T-helper 9 cell (primary cell): ENCODE results near the gene ANO4.
"Not testable (repeated sequence)": the region's sequence is repeated elsewhere in the genome, so short reads cannot be mapped to it uniquely, and the experiment has no call there.

Experiments used
- DNase-seq: peaks from one replicate; pipeline ENCODE4 v3.0.0-alpha.2; 2020

ANO4 gene

DNA sequence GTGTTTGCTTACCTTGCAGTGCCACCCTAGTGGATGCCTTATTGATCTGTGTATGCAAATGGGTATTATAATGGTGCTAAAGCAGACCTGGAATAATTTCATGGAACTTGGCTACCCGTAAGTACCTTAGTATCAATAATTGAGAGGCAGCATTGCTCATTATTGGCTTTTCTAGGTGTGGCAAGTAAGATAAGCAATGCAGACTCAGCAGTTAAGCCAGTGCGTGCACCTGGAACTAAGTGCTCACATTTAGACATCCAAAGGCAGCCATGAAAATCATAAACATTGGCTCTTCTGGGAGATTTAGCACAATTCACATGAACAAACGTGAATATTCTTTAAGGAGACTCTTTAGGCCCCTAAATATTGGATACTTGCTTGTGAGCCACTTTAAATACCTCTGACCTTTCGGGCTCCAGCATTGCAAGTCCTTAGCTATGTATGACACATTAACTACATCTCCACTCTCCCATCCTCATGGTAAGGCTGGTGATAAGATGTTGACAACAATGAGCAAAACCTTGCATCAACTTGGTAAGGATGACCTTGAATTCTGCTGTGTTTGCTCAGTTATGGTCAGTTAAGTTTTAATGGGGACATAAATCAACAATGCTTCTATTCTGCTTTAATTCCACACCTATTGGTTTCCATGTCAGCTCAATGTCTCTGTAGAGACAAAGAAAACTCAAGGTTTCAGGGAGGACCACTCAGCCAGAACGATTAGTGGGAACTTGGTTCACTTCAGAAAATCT, 303.4 kb downstream of the ANO4 start:
- DNase-seq = no peak

DNA sequence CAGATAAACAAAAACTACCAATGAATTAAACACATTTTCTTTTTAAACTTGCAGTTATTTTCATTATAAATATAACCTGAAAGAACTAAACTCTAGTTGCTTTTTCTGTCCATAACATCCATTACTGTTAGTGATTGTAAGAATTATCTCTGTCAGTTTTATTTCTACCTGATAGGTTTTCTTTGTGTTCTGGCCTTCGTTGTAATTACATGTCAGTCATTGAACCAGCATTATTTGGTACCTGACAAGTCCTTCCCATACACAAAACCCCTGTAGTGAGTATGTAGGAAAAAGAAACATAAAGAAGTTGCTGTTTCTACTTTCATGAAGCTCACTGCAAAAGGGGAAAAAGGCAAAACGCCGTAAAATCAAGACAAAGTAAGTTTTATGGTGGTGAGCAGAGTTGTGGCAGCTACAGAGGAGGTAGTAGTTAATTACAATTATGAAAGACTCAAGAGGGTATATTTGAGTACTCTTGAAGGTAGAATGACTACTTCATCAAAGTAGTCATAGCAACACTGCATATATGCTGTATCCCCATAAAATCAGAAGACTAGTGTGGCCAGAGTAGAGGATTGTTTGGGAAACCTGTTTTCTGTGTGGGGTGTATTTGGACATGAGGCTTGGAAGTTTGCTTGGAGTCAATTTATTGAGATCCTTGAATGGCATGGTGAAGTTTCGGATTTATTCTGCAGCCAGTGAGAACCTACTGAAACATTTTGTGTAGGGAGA, 312.6 kb downstream of the ANO4 start:
- no peak for DNase-seq

DNA sequence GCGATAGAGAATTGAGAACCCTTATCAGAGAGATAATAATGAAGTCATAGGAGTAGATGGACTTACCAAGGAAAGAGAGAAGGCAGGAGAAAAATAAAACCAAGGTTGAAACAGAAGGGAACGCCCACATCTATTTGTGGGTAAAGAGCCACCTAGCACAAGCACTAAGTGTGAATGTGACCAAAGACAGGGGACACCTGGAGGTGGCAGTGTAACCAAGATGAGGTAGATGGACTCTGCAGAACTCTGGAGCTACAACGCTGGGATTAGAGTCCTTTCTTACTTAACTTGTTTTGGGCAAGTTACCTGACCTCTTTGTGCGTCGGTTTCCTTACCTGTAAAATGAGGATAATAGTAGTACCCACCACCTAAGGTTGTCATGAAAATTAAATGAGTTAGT, 313.6 kb downstream of the ANO4 start:
- no peak for DNase-seq

DNA sequence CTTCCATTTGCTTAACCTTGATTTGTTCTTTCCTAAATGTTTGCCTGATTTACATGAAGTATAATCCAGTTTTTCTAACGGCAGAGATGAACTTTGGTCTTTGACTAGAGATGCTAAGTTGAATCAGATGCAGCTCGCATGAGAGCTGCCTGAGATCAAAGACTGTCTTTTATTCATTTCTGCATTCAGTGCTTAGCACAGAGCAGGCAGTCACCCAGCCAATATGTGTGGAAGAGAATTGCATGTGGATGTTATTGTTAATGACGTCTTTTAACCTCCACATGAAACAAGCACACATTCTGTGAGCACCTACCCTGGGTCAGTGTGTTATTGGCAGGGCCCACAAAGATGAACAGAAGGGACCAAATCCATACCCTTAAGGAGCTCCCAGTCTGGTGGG, 316.3 kb downstream of the ANO4 start:
- no peak for DNase-seq

DNA sequence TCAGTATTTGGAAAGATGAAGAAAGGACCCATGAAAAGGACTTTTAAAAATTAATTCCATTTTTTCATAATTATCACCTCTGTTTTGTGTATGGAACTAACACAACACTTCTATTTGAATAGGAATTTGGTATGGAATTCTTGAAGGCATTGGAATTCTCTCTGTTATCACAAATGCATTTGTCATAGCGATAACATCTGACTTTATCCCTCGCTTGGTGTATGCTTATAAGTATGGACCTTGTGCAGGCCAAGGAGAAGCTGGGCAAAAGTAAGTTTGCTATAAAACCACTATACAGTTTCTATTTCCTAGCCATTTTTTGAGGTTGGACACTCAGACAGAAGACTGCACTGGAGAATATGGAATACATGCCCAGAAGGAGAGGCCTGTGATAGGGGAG, 316.9 kb downstream of the ANO4 start:
- no peak for DNase-seq

DNA sequence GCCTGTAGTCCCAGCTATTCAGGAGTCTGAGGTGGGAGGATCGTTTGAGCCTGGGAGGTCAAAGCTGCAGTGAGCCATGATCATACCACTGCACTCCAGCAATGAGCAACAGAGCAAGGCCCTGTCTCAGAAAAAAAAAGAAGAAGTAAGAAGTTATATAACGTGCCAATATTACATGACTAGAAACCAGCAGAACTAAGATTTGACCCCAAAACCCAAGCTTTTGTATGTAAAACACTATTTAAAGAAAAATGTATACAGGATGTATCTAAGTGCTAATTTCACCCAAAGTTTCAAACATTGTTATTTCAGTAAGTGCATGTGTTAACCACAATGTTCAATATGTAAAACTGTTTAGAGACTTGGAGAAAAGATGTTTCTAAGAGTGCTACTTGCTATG, 320.8 kb downstream of the ANO4 start:
- no peak for DNase-seq

DNA sequence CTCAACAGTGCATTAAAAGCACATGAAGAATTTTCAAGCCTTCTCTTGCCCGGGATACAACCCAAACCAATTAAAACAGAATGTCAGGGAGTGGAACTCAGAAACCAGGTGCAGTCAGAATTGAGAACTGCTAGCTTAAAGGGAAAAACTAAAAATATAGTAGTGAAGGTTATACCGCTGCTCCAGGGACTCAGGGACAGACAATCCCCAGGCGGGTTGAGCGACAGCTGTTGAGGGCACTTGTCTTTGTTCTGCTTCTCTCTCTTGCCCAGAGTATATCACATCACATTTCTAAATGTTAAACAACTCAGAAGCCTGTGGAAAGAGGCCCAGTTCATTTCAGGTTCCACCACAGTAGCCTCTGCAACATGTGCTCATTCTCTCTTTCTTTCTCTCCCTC, 322.3 kb downstream of the ANO4 start:
- DNase-seq = no peak

DNA sequence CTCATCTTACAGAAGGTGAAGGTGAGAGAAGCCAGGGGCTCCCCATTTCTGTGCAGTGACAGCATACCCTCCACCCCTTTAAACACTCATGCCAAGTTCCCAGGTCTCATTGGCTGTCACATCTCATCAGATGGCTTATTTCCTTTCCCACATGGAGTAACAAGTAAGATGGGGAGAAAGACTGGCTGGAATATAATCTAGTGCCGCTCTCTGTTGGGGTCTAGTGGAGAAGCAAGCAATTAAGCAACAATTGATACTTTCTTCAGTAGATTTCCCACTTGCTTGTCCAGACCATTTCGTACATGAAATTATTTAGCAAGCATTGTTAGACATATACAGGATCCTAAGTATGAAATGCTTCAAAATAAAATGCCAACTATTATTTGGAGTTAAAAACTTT, 323.3 kb downstream of the ANO4 start:
- DNase-seq = no peak

DNA sequence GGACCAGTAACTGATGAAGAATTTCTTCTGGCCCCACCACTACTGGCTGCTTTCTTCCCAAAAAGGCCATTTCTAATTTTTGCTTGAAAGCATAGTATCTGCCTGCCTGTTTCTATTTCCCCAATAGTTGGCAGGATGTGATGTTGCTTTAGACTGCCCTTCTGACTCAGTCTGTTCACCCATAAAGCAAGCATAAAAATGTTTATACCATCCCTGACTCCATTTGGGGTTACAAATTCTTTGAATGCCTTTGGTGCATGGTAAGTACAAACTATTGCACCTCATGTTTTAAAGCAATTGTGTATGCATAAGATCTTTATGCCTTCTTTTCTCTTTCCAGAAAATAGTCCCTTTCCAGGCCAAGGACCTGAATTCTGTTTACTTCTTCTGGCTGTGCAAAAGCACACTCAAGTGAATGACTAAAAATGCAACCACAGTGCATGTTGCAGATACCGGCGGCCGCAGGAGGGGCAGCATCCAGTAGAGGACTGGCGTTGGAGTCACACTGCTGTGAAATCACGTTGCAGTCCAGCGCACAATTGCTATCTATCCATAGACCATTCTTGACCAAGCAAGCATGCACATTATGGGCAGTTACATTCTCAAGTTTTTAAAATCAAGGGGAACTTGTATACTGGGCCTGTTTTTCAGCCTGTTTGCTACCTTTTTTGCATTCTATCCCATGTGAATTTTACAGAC, 333.1 kb downstream of the ANO4 start:
- no peak for DNase-seq

DNA sequence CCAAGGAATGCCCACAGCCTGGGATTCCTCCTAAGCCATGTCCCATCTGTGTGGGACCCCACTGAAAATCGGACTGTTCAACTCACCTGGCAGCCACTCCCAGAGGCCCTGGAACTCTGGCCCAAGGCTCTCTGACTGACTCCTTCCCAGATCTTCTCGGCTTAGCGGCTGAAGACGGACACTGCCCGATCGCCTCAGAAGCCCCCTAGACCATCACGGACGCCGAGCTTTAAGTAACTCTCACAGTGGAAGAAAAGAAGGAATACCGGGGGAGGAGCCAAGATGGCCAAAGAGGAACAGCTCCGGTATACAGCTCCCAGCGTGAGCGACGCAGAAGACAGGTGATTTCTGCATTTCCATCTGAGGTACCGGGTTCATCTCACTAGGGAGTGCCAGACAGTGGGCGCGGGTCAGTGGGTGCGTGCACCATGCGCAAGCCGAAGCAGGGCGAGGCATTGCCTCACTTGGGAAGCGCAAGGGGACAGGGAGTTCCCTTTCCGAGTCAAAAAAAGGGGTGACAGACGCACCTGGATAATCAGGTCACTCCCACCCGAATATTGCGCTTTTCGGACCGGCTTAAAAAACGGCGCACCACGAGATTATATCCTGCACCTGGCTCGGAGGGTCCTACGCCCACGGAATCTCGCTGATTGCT, 351.3 kb downstream of the ANO4 start:
- DNase-seq = not testable (repeated sequence)

DNA sequence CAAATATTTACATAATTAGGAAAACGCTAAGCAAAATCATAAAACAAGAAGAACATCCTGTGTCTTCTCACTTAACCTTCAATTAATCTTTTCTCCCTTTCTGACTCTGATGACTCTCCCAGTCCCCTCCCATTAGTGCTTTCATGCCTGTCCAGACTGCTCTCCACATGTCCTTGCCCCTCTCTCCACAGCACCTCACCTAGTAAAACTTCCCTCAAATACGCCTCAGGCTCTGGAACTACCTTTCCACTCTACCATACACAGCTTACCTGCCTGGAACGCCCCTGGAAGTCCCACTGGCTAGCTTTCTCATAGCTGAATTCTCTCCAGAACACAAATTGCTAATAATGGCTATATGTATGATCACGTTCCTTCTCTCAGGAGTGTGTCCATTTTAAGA, 370.7 kb downstream of the ANO4 start:
- DNase-seq = no peak

DNA sequence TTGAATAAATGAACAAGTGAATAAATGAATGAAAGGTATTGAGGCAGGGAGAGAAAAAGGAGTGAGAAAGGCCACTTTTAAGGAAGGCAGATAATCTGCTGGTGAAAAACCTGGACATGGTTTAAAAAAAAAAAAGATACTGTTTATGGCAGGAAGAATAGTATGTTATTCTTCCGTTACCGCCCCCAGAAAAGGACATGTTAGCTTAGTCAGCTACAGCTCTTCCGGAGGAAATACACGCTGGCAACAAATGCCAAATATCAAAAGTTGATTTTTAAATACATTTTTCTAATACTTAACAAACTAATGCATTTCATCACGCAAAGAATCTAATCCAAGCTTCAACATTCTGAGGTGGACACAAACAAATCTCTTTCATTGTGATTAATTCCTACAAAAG, 372.3 kb downstream of the ANO4 start:
- no peak for DNase-seq

DNA sequence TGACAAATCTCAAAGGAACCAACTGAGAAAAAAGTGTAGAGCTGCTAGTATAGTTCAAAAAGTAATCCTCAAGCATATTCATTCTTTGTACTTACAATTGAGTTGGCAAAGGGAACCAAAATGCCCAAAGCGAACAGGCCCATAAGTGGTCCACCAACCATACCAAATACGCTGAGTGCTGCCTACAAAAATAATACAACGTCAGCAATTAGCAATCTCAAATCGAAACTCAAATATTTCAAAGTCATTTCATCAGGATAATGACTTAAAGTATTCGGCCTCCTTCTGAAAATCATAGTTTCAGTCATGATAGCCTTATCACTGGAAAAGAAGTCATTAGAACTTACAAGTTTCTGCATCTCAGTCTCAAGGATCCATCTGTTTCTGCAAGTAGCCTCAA, 373.4 kb downstream of the ANO4 start:
- no peak for DNase-seq

DNA sequence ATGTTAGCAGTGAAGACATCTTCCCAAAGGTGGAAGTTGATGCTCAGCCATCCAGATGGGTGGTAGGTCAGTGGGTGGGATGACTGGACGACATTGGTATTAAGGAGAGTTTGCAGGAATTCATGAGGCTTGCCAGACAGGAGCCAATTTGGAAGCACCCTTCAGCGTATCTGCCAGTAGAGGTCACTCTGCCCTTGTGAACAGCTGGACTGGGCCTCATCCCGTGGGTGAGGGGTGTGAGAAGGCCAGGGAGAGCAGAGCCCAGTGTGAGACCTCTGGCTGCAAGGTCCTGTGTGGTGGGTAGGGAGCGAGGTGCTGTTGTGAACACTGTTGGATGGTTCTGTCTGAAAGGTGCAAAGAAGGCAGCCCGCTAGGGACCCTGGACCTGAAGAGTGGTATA, 377.7 kb downstream of the ANO4 start:
- DNase-seq = no peak

DNA sequence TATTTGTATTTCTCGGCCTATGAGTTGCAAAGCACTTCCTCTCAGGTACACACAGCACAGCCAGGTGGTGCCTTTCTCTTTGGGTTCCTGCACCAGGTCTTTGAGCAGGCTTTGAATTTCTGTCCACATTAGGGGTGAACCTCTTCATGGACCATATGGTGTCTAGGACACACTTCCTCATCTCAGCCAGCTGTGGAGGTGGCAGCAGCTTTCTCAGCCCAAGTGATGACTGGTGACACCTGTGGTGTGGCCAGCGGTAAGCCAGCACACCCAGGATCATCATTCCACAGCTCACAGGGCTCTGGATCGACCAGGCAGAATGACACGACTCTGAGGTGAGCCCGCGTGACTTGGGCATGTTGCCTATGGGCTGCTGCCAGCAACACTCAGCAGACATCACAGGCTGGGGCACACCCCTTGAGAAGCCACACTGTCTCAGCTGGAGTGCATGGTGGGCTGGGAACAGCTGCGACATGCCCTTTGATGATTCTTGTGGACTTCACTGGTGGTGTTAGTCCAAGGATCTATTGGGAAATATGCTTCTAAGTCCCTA, 378.7 kb downstream of the ANO4 start:
- no peak for DNase-seq

DNA sequence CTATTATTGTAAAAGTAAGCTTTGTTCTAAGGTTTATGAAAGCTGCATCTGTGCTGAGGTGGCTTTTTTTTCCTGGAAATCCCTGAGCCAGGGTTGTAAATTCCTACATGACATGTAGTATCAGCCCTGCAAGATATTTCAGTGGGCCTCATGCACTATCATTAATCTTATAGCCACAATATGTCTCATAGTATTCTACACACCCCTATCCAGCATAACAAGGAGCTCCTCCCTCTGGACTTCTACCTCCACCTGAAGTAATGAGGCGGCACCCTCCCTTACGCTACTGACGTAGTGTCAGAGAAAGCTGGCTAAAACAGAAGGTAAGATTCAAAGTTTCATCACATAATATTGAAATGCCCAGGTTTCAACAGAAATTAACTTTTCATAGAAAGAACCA, 380.0 kb downstream of the ANO4 start:
- no peak for DNase-seq
